PC-3 (cell line): ENCODE measurements around the gene MTCL1. TPM values are rescaled to one million over a fixed set of nuclear protein-coding genes. Genes with fewer than 3 reads are reported as not detected.

Experiments
- ATAC-seq: fragments of 200-7000 bp; cut with Tn5 transposase; 2 replicates; pipeline ENCODE4 v1.9.1; 2020; ENCODE audit warnings: mild to moderate bottlenecking, moderate library complexity
- BruUV-seq: library from RNA; stranded (reverse); fragments of 400-500 nt; replicated peaks from 2 replicates; lab custom pipeline; 2021; lab: Mats Ljungman, UMichigan
- CTCF ChIA-PET: fragments of 300-600 bp; sonication (Branson Sonifier 250); formaldehyde crosslinking; loops from one replicate; lab custom pipeline; 2022; ENCODE audit warnings: antibody characterized with exemption; lab: Charles Lee
- POLR2A ChIA-PET: fragments of 300-600 bp; sonication (Branson Sonifier 250); formaldehyde crosslinking; loops from one replicate; lab custom pipeline; 2022; ENCODE audit warnings: antibody characterized with exemption; ENCODE audit not compliant: unreplicated experiment; lab: Charles Lee
- DNase-seq: peaks from one replicate; pipeline ENCODE4 v3.0.0-alpha.2; 2015
- H2AFZ ChIP-seq: fragments of 300-600 bp; sonication (generic); 2 replicates; pipeline ENCODE4 v1.6.0; 2016; ENCODE audit warnings: antibody characterized with exemption, low read length
- H3F3A ChIP-seq: fragments of 300-600 bp; sonication (generic); one replicate; pipeline ENCODE4 v1.6.0; 2017; ENCODE audit warnings: antibody characterized with exemption, low read length, control low read depth, mild to moderate bottlenecking; ENCODE audit not compliant: unreplicated experiment
- H3K27ac ChIP-seq: fragments of 300-600 bp; sonication (generic); 2 replicates; pipeline ENCODE4 v1.5.1; 2016; ENCODE audit warnings: mild to moderate bottlenecking, low read length
- H3K27me3 ChIP-seq: fragments of 300-600 bp; sonication (generic); 2 replicates; pipeline ENCODE4 v1.6.1; 2016; ENCODE audit warnings: low read length, mixed read lengths
- H3K36me3 ChIP-seq: fragments of 300-600 bp; sonication (generic); 2 replicates; pipeline ENCODE4 v1.6.1; 2016; ENCODE audit warnings: low read depth, mixed run types, low read length, mixed read lengths
- H3K4me1 ChIP-seq: fragments of 300-600 bp; sonication (generic); 2 replicates; pipeline ENCODE4 v1.5.1; 2016; ENCODE audit warnings: low read length; ENCODE audit not compliant: insufficient read depth
- H3K4me2 ChIP-seq: fragments of 300-600 bp; sonication (generic); 2 replicates; pipeline ENCODE4 v1.6.0; 2016; ENCODE audit warnings: low read length
- H3K4me3 ChIP-seq: fragments of 300-600 bp; sonication (generic); 2 replicates; pipeline ENCODE4 v1.5.1; 2016; ENCODE audit warnings: mild to moderate bottlenecking, low read length, mixed read lengths
- H3K79me2 ChIP-seq: fragments of 300-600 bp; sonication (generic); 2 replicates; pipeline ENCODE4 v1.6.1; 2017; ENCODE audit warnings: low read length, mixed read lengths
- H3K9ac ChIP-seq: fragments of 300-600 bp; sonication (generic); 2 replicates; pipeline ENCODE4 v1.6.0; 2016; ENCODE audit warnings: mild to moderate bottlenecking, low read length
- H3K9me2 ChIP-seq: fragments of 300-600 bp; sonication (generic); replicated peaks from 2 replicates; pipeline ENCODE4 v1.6.1; 2016; ENCODE audit warnings: mixed run types, low read length, mixed read lengths
- H3K9me3 ChIP-seq: fragments of 300-600 bp; sonication (generic); 2 replicates; pipeline ENCODE4 v1.6.1; 2016; ENCODE audit warnings: low read length, mixed read lengths
- H4K20me1 ChIP-seq: fragments of 300-600 bp; sonication (generic); 2 replicates; pipeline ENCODE4 v1.6.1; 2016; ENCODE audit warnings: low read length, mixed read lengths
- EZH2 ChIP-seq: fragments of 300-600 bp; sonication (generic); IDR thresholded peaks from one replicate; pipeline ENCODE4 v1.6.1; 2017; ENCODE audit warnings: antibody characterized with exemption, mild to moderate bottlenecking, low read length; ENCODE audit not compliant: unreplicated experiment
- EZH2phosphoT487 ChIP-seq: fragments of 300-600 bp; sonication (generic); IDR thresholded peaks from 2 replicates; pipeline ENCODE4 v1.6.1; 2018; ENCODE audit warnings: mild to moderate bottlenecking, antibody characterized with exemption, low read length, borderline replicate concordance
- intact Hi-C: fragments of 100-400 bp; cut with micrococcal nuclease; formaldehyde crosslinking; loops from 2 replicates; pipeline ENCODE4 v1.9.0; 2023
- total RNA-seq: library from RNA; depleted of rRNA; stranded (reverse); fragments of >200 nt; gene quantifications from 2 replicates; pipeline ENCODE4 v1.2.3, GENCODE V29; 2014
- TF ChIP-seq, protein P1 (sequence below): fragments of 300-600 bp; sonication (generic); conservative IDR thresholded peaks from 2 replicates; pipeline ENCODE4 v1.5.1; 2017; ENCODE audit warnings: antibody characterized with exemption, low read depth, mild to moderate bottlenecking, low read length

The MTCL1 gene
- total RNA-seq, 1 experiment from 2014 or later, result 33.1 TPM

DNA sequence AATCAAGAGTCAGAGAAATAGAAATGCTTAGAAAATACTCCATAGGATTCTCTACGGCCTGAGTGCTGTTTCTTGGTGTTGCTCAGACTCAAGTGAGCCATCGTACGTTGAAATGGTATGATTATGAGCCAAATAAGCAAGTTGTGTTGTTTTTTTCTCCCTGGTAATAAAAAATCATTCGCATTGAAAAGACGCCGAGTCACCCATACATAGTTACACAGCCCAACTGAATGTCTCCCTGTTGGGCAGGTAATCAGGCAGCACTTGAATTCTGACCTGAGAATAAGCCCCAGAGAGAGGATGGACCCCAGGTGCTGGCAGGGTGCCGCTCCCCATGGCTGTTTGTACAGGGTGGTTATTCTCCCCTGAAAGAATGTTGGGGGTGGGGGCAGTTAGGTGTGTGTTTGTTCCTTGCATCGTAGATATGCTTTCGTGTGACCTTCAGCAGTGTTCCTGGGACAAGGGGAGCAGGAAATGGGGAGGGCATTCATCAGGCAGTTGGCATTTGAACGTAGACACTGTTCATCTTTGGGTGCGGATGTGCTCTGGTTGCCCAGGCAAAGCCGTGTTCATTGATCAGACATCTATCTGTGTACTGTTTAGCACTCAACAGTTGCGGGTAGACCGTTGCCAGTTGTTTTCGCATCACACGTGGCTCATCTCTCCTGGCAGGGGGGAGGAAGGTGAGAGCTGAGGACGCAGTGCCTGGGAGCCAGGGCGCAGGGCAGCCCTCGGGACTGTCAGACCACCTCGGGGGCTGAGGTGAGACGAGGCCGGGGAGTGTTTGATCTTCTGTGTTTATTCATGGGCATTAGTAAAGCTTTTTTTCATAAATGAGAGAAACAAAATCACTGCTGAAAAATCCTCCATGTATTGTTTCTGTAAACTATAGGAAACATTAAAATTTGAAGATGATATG is 27.3 kb downstream of the MTCL1 start:
- BruUV-seq, result no TSS peak
- POLR2A ChIA-PET, result no interaction called here
- H3K9me3 ChIP-seq, result no peaks in the 10 kb centered on the region
- DNase-seq (no peak), ATAC-seq (no peak)
- no peak overlapping the region for H3K4me3 ChIP-seq
- H3K79me2 ChIP-seq, result peaks cover 34% of the 10 kb centered on the region
- H3K4me1 ChIP-seq, result peaks cover 19% of the 10 kb centered on the region
- H4K20me1 ChIP-seq, result peaks cover 4% of the 10 kb centered on the region; the same call in 1 of the 2 replicates
- H3K27me3 ChIP-seq, result no peaks in the 10 kb centered on the region
- CTCF ChIA-PET, result no interaction called here
- no peak overlapping the region for H3K27ac ChIP-seq
- H3K4me2 ChIP-seq, result no peak overlapping the region
- H3K36me3 ChIP-seq, result 0 out of 2 replicates have a peak, but pooled peaks cover 3% of the 10 kb centered on the region
- peaks cover 6% of the 10 kb centered on the region for H3F3A ChIP-seq
- intact Hi-C loops, result no loop called here
- no peak for TF ChIP-seq EZH2phosphoT487
- TF ChIP-seq EZH2, result no peak
- TF ChIP-seq, protein P1, sequence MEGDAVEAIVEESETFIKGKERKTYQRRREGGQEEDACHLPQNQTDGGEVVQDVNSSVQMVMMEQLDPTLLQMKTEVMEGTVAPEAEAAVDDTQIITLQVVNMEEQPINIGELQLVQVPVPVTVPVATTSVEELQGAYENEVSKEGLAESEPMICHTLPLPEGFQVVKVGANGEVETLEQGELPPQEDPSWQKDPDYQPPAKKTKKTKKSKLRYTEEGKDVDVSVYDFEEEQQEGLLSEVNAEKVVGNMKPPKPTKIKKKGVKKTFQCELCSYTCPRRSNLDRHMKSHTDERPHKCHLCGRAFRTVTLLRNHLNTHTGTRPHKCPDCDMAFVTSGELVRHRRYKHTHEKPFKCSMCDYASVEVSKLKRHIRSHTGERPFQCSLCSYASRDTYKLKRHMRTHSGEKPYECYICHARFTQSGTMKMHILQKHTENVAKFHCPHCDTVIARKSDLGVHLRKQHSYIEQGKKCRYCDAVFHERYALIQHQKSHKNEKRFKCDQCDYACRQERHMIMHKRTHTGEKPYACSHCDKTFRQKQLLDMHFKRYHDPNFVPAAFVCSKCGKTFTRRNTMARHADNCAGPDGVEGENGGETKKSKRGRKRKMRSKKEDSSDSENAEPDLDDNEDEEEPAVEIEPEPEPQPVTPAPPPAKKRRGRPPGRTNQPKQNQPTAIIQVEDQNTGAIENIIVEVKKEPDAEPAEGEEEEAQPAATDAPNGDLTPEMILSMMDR, result no peak
- no peaks in the 10 kb centered on the region for H3K9me2 ChIP-seq
- H3K9ac ChIP-seq, result no peak overlapping the region
- H2AFZ ChIP-seq, result no peak overlapping the region

DNA sequence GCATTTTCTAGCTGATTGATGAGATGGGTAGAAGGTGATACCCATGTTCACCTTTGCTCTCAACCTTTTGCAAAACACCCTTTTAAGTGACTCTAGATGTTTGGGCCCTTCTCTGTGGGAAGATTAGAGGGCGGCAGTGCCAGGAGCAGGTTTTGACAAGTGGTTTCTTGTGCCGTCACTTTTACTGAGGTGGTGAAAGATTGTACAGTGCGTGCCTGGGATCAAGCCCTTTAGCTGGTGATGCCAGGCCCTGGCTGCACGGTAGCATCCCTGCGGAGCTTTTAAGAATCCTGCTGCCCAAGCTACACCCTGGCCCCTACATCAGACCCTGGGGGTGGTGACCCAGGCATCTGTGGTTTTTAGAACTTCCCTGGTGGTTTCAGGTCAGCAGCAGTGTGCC is 29.1 kb downstream of the MTCL1 start:
- H3K4me2 ChIP-seq, result no peak overlapping the region
- H3K79me2 ChIP-seq, result peaks cover 34% of the 10 kb centered on the region

More for the DNA sequence above, 29.1 kb downstream of the MTCL1 start:
- Histone ChIP-seq H3F3A (peaks cover 6% of the 10 kb centered on the region), H3K9ac (no peak overlapping the region), H3K9me2 (no peaks in the 10 kb centered on the region), H3K9me3 (no peaks in the 10 kb centered on the region), H4K20me1 (peaks cover 4% of the 10 kb centered on the region; the same call in 1 of the 2 replicates), H3K4me3 (no peak overlapping the region), H3K27me3 (no peaks in the 10 kb centered on the region), H2AFZ (no peak overlapping the region), H3K4me1 (peaks cover 19% of the 10 kb centered on the region), H3K36me3 (0 out of 2 replicates have a peak, but pooled peaks cover 3% of the 10 kb centered on the region), H3K27ac (no peak overlapping the region)
- no TSS peak for BruUV-seq
- TF ChIP-seq, protein P1, result no peak
- CTCF ChIA-PET, result no interaction called here
- POLR2A ChIA-PET, result no interaction called here
- ATAC-seq (no peak), DNase-seq (no peak)
- intact Hi-C loops, result no loop called here
